ENCODE results near the gene EXOC3L2. TPM values are rescaled to one million over a fixed set of nuclear protein-coding genes. Genes with fewer than 3 reads are reported as not detected.
A peak's percentile ranks its signal among the peaks of the same experiment; 100 is the strongest.

The EXOC3L2 gene
- total RNA-seq, 2 donors from 2014 or later, result not detected

- DNase-seq (no peak), ATAC-seq (replicated peaks in 1 of 2) (no peak)
- Mint-ChIP-seq H3K4me1 (ENCODE audit: low read depth) (peaks cover 31% of the 10 kb centered on the region), H3K27ac (no peak overlapping the region), H3K27me3 (ENCODE audit: low read depth) (no peaks in the 10 kb centered on the region), H3K9me3 (no peaks in the 10 kb centered on the region), H3K36me3 (ENCODE audit: insufficient read depth in 2 of 2) (no peaks in the 10 kb centered on the region), H3K4me3 (no peak overlapping the region)
These were observed 78.4 kb downstream of the EXOC3L2 start for GRCh38 chr19:45166723-45167252.

DNA sequence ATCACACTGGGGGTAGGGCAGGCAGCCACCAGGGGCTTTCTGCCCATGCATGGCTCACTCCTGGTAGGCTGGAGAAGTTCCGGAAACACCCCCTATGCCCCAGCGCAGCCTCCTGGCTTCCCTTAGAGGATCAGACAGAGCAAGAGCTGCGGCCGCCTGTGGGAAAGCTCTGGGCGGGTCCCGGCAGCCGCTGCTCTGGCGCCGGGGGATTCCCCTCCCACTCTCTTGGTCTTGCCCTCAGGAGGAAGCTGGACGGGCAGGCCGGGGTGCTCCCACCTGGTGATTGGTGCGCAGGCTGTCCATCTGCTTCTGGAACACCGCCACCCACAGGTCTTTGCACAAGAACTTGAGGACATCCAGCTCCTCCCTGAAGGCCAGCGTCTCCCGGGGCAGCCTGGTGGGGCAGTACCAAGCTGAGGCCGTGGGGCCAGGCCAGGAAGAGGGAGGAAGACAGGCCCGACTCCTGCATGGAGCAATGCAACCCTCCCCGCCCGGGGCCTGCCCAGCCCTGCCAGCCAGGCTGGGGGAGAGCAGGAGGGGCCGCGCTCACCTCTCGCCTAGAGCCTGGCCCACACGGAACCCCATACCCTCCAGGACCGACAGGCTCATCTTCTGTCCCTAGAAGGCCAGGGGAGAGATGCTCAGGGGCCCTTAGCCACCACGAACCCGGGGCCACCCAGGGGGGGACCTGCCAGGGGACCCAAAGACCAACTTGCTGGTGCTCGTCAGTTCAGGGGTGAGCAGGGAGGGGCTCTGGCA, 80.5 kb downstream of the EXOC3L2 start:
- peak overlapping the region; percentile 44 to 54 for H3K4me3 Mint-ChIP-seq
- H3K27ac Mint-ChIP-seq, result no peak overlapping the region
- no peaks in the 10 kb centered on the region for H3K27me3 Mint-ChIP-seq (ENCODE audit: low read depth)

DNA sequence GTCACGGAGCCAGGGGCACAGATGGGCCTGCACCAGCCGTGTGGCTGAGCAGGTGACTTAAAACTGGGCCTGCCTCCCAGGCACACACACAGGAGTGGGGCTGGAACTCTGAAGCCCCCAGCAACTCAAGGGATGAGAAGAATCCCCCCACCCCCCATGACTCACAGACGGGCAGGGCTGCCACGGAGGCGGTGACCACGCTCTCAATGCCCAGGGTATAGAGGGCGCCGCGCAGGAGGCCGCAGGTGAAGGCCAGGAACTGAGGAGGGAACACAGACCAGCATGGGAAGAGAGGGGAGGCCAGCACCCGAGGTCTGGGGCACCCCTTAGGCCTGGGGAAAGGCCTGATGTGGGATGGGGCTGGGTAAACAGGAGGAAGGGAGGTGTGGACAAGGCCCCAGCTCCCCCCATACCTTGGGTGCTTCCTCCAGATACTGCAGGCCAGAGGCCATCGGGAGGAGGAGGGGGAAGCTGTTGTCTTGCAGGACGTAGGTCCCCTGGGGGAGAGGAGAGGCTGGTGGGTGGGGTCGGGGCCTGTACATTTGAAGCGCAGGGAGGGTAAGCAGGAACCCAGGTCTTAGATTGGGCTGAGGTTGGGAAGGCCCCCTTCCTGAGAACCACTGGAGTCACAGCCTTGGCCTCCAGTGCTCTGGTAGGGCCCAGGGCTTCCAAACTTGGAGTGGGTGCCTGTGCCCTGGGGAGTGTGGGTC, 81.3 kb downstream of the EXOC3L2 start:
- Mint-ChIP-seq H3K4me3 (peak overlapping the region; percentile 43 to 54), H3K4me1 (ENCODE audit: low read depth) (peaks cover 17% of the 10 kb centered on the region), H3K36me3 (ENCODE audit: insufficient read depth in 2 of 2) (no peaks in the 10 kb centered on the region), H3K9me3 (no peaks in the 10 kb centered on the region), H3K27me3 (ENCODE audit: low read depth) (no peaks in the 10 kb centered on the region), H3K27ac (peak overlapping the region; percentile 38)
- DNase-seq, result no peak
- no peak for ATAC-seq (replicated peaks in 1 of 2)

More for the DNA sequence above, 80.5 kb downstream of the EXOC3L2 start:
- Mint-ChIP-seq H3K36me3 (ENCODE audit: insufficient read depth in 2 of 2) (no peaks in the 10 kb centered on the region), H3K9me3 (no peaks in the 10 kb centered on the region), H3K4me1 (ENCODE audit: low read depth) (peaks cover 17% of the 10 kb centered on the region)
- ATAC-seq (replicated peaks in 1 of 2) (peak; percentile 89 to 91), DNase-seq (peak; percentile 76 to 77)

GRCh38 chr19:45163156-45163555, 82.1 kb downstream of the EXOC3L2 start:
- ATAC-seq (replicated peaks in 1 of 2) (no peak), DNase-seq (no peak)
- peaks cover 17% of the 10 kb centered on the region for H3K4me1 Mint-ChIP-seq (ENCODE audit: low read depth)
- H3K9me3 Mint-ChIP-seq, result no peaks in the 10 kb centered on the region
- H3K36me3 Mint-ChIP-seq (ENCODE audit: insufficient read depth in 2 of 2), result no peaks in the 10 kb centered on the region
- no peak overlapping the region for H3K4me3 Mint-ChIP-seq
- no peaks in the 10 kb centered on the region for H3K27me3 Mint-ChIP-seq (ENCODE audit: low read depth)
- H3K27ac Mint-ChIP-seq, result no peak overlapping the region

DNA sequence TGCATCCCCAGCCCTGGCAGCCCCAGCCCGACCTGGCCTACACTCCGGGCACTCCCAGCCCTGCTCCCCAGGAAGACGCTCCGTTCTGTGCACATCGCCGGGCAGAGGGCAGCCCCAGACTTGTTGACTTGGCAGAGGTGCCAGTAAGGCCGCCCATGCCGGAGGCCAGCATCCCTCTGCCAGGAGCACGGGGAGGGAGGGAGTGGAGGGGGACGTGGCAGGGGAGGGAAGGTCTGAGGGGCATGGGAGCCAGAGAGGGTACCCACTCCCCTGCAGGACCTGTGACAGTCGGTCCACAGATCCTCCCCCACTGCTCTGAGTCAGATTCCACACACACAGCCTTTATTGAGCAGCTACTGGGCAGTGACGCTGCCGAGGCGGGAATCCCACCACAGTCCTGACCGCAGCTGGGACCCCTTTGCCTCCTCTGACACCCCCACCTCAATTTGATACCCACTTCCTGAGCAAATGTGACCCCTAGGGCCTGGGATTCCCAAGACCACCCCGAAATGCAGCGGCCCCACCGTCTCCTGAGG, 82.5 kb downstream of the EXOC3L2 start:
- no peak for DNase-seq
- Mint-ChIP-seq H3K36me3 (ENCODE audit: insufficient read depth in 2 of 2) (no peaks in the 10 kb centered on the region), H3K27me3 (ENCODE audit: low read depth) (no peaks in the 10 kb centered on the region), H3K27ac (no peak overlapping the region), H3K4me1 (ENCODE audit: low read depth) (peaks cover 17% of the 10 kb centered on the region), H3K9me3 (no peaks in the 10 kb centered on the region), H3K4me3 (no peak overlapping the region)
- ATAC-seq (replicated peaks in 1 of 2), result no peak

Other genes starting within 250 kb of the EXOC3L2 start
- 100 to 1,000 TPM; 142 to 145 TPM for gene RELB, start 243.9 kb downstream of the EXOC3L2 start, total RNA-seq
- 100 to 1,000 TPM; 110 to 138 TPM for gene CLASRP, start 206.4 kb downstream of the EXOC3L2 start, total RNA-seq
- gene ZNF296, start 168.9 kb downstream of the EXOC3L2 start, total RNA-seq, result 1 to 10 TPM; 5.1 to 5.2 TPM
- 10 to 100 TPM; 26.4 to 28.1 TPM for gene GEMIN7, start 166.1 kb downstream of the EXOC3L2 start, total RNA-seq
- gene PPP1R37, start 152.2 kb downstream of the EXOC3L2 start, total RNA-seq, result 10 to 100 TPM; 11.8 to 17.3 TPM
- under 1 TPM; 0.70 to 0.72 TPM for gene NKPD1, start 84.4 kb downstream of the EXOC3L2 start, total RNA-seq
- gene TRAPPC6A, start 67.2 kb downstream of the EXOC3L2 start, total RNA-seq, result 10 to 100 TPM; 48.5 to 58.5 TPM
- gene BLOC1S3, start 66.6 kb downstream of the EXOC3L2 start, total RNA-seq, result 10 to 100 TPM; 16.7 to 17.7 TPM
- gene MARK4, start 5.9 kb upstream of the EXOC3L2 start, total RNA-seq, result 10 to 100 TPM; 25.3 to 37.9 TPM
- gene CKM, start 77.5 kb upstream of the EXOC3L2 start, total RNA-seq, result not detected
- under 1 TPM; 0.22 to 0.42 TPM for gene KLC3, start 95.3 kb upstream of the EXOC3L2 start, total RNA-seq
- gene ERCC2, start 125.2 kb upstream of the EXOC3L2 start, total RNA-seq, result 10 to 100 TPM; 20.4 to 23.2 TPM
- 10 to 100 TPM; 22.7 to 32.0 TPM for gene PPP1R13L, start 159.7 kb upstream of the EXOC3L2 start, total RNA-seq
- gene POLR1G, start 161.2 kb upstream of the EXOC3L2 start, total RNA-seq, result 1 to 10 TPM; 3.4 to 4.9 TPM
- gene ERCC1, start 178.5 kb upstream of the EXOC3L2 start, total RNA-seq, result 10 to 100 TPM; 71.0 to 73.9 TPM
- gene FOSB, start 222.6 kb upstream of the EXOC3L2 start, total RNA-seq, result 10 to 100 TPM; 20.3 to 24.6 TPM

Data from activated T-cell treated with anti-CD3 and anti-CD28 coated beads, Interleukin-2, amount 50 U/mL, for 72 hours (primary cell).